Esophagus muscularis mucosa (tissue), 3 donors: ENCODE data around the gene PCNX3.

ENCODE experiments used
- CTCF ChIP-seq, 3 experiments: fragments of 200-600 bp in 2 of 3; fragments of 450-650 bp in 1 of 3; sonication (generic) in 2 of 3; IDR thresholded peaks; one replicate each; pipeline ENCODE4 v1.5.1; 2017 to 2019; ENCODE audit warnings: antibody characterized with exemption in 3 of 3, mild to moderate bottlenecking in 2 of 3, moderate library complexity in 1 of 3
- EP300 ChIP-seq: sonication (generic); formaldehyde crosslinking; IDR thresholded peaks from one replicate; pipeline ENCODE4 v1.6.1; 2017; ENCODE audit warnings: antibody characterized with exemption

GRCh38 chr11:65571420-65571819 lies 44.2 kb upstream of the PCNX3 start:
- no peak for TF ChIP-seq CTCF (IDR thresholded peaks at IDR 0.05)
- no peak for TF ChIP-seq EP300
